DOHH2 (cell line): ENCODE data around the gene SMCR8.

Source experiments
- H3F3A ChIP-seq: fragments of 200-600 bp; sonication (generic), shearing (Covaris generic); 2 replicates; pipeline ENCODE4 v1.6.0; 2016; ENCODE audit warnings: antibody characterized with exemption, mild to moderate bottlenecking; ENCODE audit not compliant: control insufficient read depth, insufficient read depth
- H3K27ac ChIP-seq: fragments of 200-600 bp; sonication (generic); 2 replicates; pipeline ENCODE4 v1.5.1; 2014; ENCODE audit warnings: low read depth, mild to moderate bottlenecking, low read length, moderate library complexity
- H3K27me3 ChIP-seq: fragments of 200-600 bp; sonication (generic); 2 replicates; pipeline ENCODE4 v1.6.1; 2014; ENCODE audit warnings: mild to moderate bottlenecking, low read length, mixed read lengths; ENCODE audit not compliant: control insufficient read depth
- H3K36me3 ChIP-seq: fragments of 200-600 bp; sonication (generic); 2 replicates; pipeline ENCODE4 v1.6.1; 2014; ENCODE audit warnings: mild to moderate bottlenecking, low read length, moderate library complexity, mixed read lengths; ENCODE audit not compliant: control insufficient read depth
- H3K4me1 ChIP-seq: fragments of 200-600 bp; sonication (generic); 2 replicates; pipeline ENCODE4 v1.6.1; 2014; ENCODE audit warnings: mild to moderate bottlenecking, low read length, mixed read lengths; ENCODE audit not compliant: control insufficient read depth
- H3K4me2 ChIP-seq: fragments of 200-600 bp; sonication (generic); 2 replicates; pipeline ENCODE4 v1.6.0; 2014; ENCODE audit warnings: mild to moderate bottlenecking, low read length, moderate library complexity
- H3K4me3 ChIP-seq: fragments of 200-600 bp; sonication (generic); 2 replicates; pipeline ENCODE4 v1.5.1; 2014; ENCODE audit warnings: mild to moderate bottlenecking, low read length, mixed read lengths
- H3K79me2 ChIP-seq: fragments of 200-600 bp; sonication (generic); 2 replicates; pipeline ENCODE4 v1.6.1; 2014; ENCODE audit warnings: mild to moderate bottlenecking, low read length, mixed read lengths; ENCODE audit not compliant: control insufficient read depth
- H3K9me2 ChIP-seq: fragments of 200-600 bp; sonication (generic); replicated peaks from 2 replicates; pipeline ENCODE4 v1.6.1; 2014; ENCODE audit warnings: mild to moderate bottlenecking, low read length, mixed read lengths; ENCODE audit not compliant: control insufficient read depth
- H3K9me3 ChIP-seq: fragments of 200-600 bp; sonication (generic); 2 replicates; pipeline ENCODE4 v1.6.1; 2014; ENCODE audit warnings: antibody characterized with exemption, low read length, mixed read lengths; ENCODE audit not compliant: control insufficient read depth, insufficient read depth
- H4K20me1 ChIP-seq: fragments of 200-600 bp; sonication (generic); 2 replicates; pipeline ENCODE4 v1.6.0; 2014; ENCODE audit warnings: low read depth, mild to moderate bottlenecking, antibody characterized with exemption, low read length, moderate library complexity; ENCODE audit not compliant: control insufficient read depth, insufficient read depth
- EZH2phosphoT487 ChIP-seq: fragments of 200-600 bp; sonication (generic); IDR thresholded peaks from 2 replicates; pipeline ENCODE4 v1.6.1; 2017; ENCODE audit warnings: borderline replicate concordance, mild to moderate bottlenecking, antibody characterized with exemption, low read length, moderate library complexity, mixed read lengths
- TF ChIP-seq, protein P1 (sequence below): fragments of 200-600 bp; sonication (generic); IDR thresholded peaks from one replicate; pipeline ENCODE4 v1.5.1; 2014; ENCODE audit warnings: antibody characterized with exemption, mild to moderate bottlenecking, low read depth, low read length; ENCODE audit not compliant: poor library complexity, severe bottlenecking

The SMCR8 gene

DNA sequence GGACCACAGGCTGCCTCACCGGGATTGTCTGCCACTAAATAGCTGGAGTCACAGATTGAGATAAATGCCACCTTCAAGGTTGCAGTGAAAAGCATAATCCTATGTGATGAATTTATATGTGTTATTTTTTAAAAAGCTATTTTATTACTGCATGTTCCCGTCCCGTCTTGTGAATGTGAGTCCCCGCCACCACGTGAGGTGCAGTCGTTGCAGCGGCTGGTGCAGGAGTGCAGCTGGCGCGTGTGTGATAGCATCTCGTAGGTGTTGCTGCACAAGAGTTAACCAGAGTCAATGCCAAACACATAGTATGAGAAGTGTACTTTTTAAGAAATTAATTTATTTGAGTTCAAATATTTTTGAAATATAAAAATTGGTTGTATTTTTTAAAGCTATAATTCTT lies 12.5 kb downstream of the SMCR8 start:
- no peaks in the 10 kb centered on the region for H3K4me1 ChIP-seq
- H3K4me2 ChIP-seq = no peak overlapping the region
- peaks cover 80% of the 10 kb centered on the region for H3K36me3 ChIP-seq
- no peaks in the 10 kb centered on the region for H3F3A ChIP-seq
- no peak overlapping the region for H3K27ac ChIP-seq
- no peaks in the 10 kb centered on the region for H4K20me1 ChIP-seq
- TF ChIP-seq, protein P1, sequence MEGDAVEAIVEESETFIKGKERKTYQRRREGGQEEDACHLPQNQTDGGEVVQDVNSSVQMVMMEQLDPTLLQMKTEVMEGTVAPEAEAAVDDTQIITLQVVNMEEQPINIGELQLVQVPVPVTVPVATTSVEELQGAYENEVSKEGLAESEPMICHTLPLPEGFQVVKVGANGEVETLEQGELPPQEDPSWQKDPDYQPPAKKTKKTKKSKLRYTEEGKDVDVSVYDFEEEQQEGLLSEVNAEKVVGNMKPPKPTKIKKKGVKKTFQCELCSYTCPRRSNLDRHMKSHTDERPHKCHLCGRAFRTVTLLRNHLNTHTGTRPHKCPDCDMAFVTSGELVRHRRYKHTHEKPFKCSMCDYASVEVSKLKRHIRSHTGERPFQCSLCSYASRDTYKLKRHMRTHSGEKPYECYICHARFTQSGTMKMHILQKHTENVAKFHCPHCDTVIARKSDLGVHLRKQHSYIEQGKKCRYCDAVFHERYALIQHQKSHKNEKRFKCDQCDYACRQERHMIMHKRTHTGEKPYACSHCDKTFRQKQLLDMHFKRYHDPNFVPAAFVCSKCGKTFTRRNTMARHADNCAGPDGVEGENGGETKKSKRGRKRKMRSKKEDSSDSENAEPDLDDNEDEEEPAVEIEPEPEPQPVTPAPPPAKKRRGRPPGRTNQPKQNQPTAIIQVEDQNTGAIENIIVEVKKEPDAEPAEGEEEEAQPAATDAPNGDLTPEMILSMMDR = no peak
- no peak for TF ChIP-seq EZH2phosphoT487
- no peaks in the 10 kb centered on the region for H3K27me3 ChIP-seq
- no peaks in the 10 kb centered on the region for H3K9me2 ChIP-seq
- no peak overlapping the region for H3K4me3 ChIP-seq
- H3K79me2 ChIP-seq = no peaks in the 10 kb centered on the region
- H3K9me3 ChIP-seq = no peaks in the 10 kb centered on the region

DNA sequence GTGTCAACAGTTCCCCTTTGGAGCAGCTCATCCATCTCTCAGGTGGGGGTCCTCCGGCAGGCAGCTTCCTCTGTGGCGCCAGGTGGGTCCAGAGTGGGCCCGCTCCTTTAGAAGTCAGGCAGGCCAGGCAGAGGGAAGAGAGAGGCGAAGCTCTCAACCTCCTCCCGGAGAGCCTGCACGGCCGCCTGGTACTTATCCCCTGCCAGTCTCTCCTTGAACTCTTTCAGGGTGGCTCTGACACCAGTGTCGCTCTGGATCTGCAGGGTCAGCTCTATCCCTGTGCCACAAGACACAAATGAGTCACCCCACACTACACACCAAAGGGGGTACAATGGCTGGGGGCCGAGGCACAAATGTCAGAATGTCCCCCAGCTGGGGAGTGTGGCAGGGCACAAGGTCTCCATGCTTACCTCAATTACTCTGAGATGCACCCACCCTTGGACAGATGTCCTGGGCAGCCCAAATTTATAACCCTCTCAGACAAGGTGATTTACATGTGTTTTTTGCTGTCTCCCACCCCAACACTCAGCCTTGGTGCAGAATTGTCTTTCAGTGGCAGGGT lies 13.6 kb downstream of the SMCR8 start:
- Histone ChIP-seq H3K36me3 (peaks cover 74% of the 10 kb centered on the region), H3K4me3 (no peak overlapping the region), H3K79me2 (no peaks in the 10 kb centered on the region), H3K27ac (no peak overlapping the region), H3K4me2 (no peak overlapping the region), H3K27me3 (no peaks in the 10 kb centered on the region), H4K20me1 (no peaks in the 10 kb centered on the region), H3K9me2 (no peaks in the 10 kb centered on the region), H3K9me3 (no peaks in the 10 kb centered on the region), H3K4me1 (no peaks in the 10 kb centered on the region), H3F3A (no peaks in the 10 kb centered on the region)
- TF ChIP-seq, protein P1 = no peak
- TF ChIP-seq EZH2phosphoT487 = no peak

DNA sequence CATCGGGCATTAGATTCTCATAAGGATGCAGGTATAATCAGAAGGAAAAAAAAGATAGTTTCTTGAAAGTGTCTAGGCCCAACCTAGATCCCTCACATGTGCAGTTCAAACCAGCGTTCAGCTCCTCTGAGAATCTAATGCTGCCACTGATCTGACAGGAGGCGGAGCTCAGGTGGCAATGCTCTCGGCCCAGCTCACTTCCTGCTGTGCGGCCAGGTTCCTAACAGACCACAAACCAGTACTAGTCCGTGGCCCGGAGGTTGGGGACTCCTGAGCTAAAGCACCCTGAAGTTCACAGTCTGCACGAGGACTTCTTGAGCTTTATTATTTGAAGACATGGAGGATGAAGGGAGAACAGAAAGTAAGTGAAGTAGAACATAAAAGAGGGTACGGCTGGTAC lies 16.8 kb downstream of the SMCR8 start:
- H3K36me3 ChIP-seq = peaks cover 72% of the 10 kb centered on the region

More for the DNA sequence above, 16.8 kb downstream of the SMCR8 start:
- no peak overlapping the region for H3K4me3 ChIP-seq
- no peak for TF ChIP-seq EZH2phosphoT487
- TF ChIP-seq, protein P1 = no peak
- H4K20me1 ChIP-seq = no peaks in the 10 kb centered on the region
- no peaks in the 10 kb centered on the region for H3K9me3 ChIP-seq
- no peaks in the 10 kb centered on the region for H3K27me3 ChIP-seq
- no peaks in the 10 kb centered on the region for H3K4me1 ChIP-seq
- no peak overlapping the region for H3K4me2 ChIP-seq
- no peak overlapping the region for H3K27ac ChIP-seq
- H3K79me2 ChIP-seq = no peaks in the 10 kb centered on the region
- H3F3A ChIP-seq = no peaks in the 10 kb centered on the region
- no peaks in the 10 kb centered on the region for H3K9me2 ChIP-seq
